ENCODE measurements around the gene STARD3.
"Not testable (repeated sequence)": the region's sequence is repeated elsewhere in the genome, so short reads cannot be mapped to it uniquely, and the experiment has no call there.

The STARD3 gene

GRCh38 chr17:39695089-39695474 is 58.1 kb downstream of the STARD3 start:
- DNase-seq (ENCODE audit: low spot score), result peak; percentile 65

- DNase-seq (ENCODE audit: low spot score), result no peak
Measured at GRCh38 chr17:39696731-39697130, 59.8 kb downstream of the STARD3 start.

- DNase-seq (ENCODE audit: low spot score), result no peak
Measured at GRCh38 chr17:39697961-39698360, 61.0 kb downstream of the STARD3 start.

- not testable (repeated sequence) for DNase-seq (ENCODE audit: low spot score)
Measured at GRCh38 chr17:39699157-39699817, 62.3 kb downstream of the STARD3 start.

GRCh38 chr17:39699818-39700147 is 62.8 kb downstream of the STARD3 start, which contains the start of gene ERBB2:
Gene ERBB2 (plus strand): TSS chr17:39700064. CDS start chr17:39700239, 175 bp downstream.
- DNase-seq (ENCODE audit: low spot score), result peak; percentile 87

- peak; percentile 34 for DNase-seq (ENCODE audit: low spot score)
Measured at GRCh38 chr17:39700148-39700987, 63.4 kb downstream of the STARD3 start.

GRCh38 chr17:39701012-39701783 is 64.3 kb downstream of the STARD3 start:
- DNase-seq (ENCODE audit: low spot score), result peak; percentile 28

GRCh38 chr17:39701784-39702422 is 65.0 kb downstream of the STARD3 start:
- DNase-seq (ENCODE audit: low spot score), result no peak

- peak; percentile 63 for DNase-seq (ENCODE audit: low spot score)
Measured at GRCh38 chr17:39702901-39703893, 66.3 kb downstream of the STARD3 start.

- no peak for DNase-seq (ENCODE audit: low spot score)
Measured at GRCh38 chr17:39703913-39704312, 67.0 kb downstream of the STARD3 start.

- DNase-seq (ENCODE audit: low spot score), result no peak
Measured at GRCh38 chr17:39704821-39705551, 68.0 kb downstream of the STARD3 start.

GRCh38 chr17:39705786-39706348 is 68.9 kb downstream of the STARD3 start:
- DNase-seq (ENCODE audit: low spot score), result peak; percentile 86

GRCh38 chr17:39706383-39706782 is 69.4 kb downstream of the STARD3 start:
- DNase-seq (ENCODE audit: low spot score), result no peak

- peak; percentile 30 for DNase-seq (ENCODE audit: low spot score)
Measured at GRCh38 chr17:39706921-39707337, 70.0 kb downstream of the STARD3 start.

- no peak for DNase-seq (ENCODE audit: low spot score)
Measured at GRCh38 chr17:39709319-39709997, 72.5 kb downstream of the STARD3 start.

GRCh38 chr17:39709998-39710964 is 73.3 kb downstream of the STARD3 start:
- DNase-seq (ENCODE audit: low spot score), result no peak

- not testable (repeated sequence) for DNase-seq (ENCODE audit: low spot score)
Measured at GRCh38 chr17:39711071-39711470, 74.1 kb downstream of the STARD3 start.

GRCh38 chr17:39711851-39712250 is 74.9 kb downstream of the STARD3 start:
- DNase-seq (ENCODE audit: low spot score), result no peak

All from kidney tubule cell (primary cell).